A673 (cell line): Measurements from ENCODE around the gene SRBD1. TPM values are rescaled to one million over a fixed set of nuclear protein-coding genes. Genes with fewer than 3 reads are reported as not detected.

Source experiments
- BruUV-seq: library from RNA; stranded (reverse); fragments of 400-500 nt; replicated peaks from 2 replicates; lab custom pipeline; 2021; lab: Mats Ljungman, UMichigan
- CTCF ChIA-PET: fragments of 300-600 bp; sonication (Branson Sonifier 250); formaldehyde crosslinking; loops from one replicate; lab custom pipeline; 2022; ENCODE audit warnings: antibody characterized with exemption; lab: Charles Lee
- POLR2A ChIA-PET: fragments of 300-600 bp; sonication (Branson Sonifier 250); formaldehyde crosslinking; loops from one replicate; lab custom pipeline; 2022; ENCODE audit warnings: antibody characterized with exemption; ENCODE audit not compliant: low non-redundant PET; lab: Charles Lee
- DNase-seq: peaks from one replicate; pipeline ENCODE4 v3.0.0-alpha.2; 2015; ENCODE audit warnings: low spot score
- H3K27ac ChIP-seq: fragments of 200-600 bp; sonication (generic); 2 replicates; pipeline ENCODE4 v1.5.1; 2016; ENCODE audit warnings: mixed run types, low read depth, mild to moderate bottlenecking, mixed read lengths, antibody characterized with exemption, low read length; ENCODE audit not compliant: poor library complexity, severe bottlenecking
- H3K27me3 ChIP-seq: fragments of 200-600 bp; sonication (generic); replicated peaks from 2 replicates; pipeline ENCODE4 v1.6.1; 2017; ENCODE audit warnings: mixed run types, low read depth, mild to moderate bottlenecking, mixed read lengths, antibody characterized with exemption, low read length; ENCODE audit not compliant: insufficient read depth, poor library complexity
- H3K36me3 ChIP-seq: fragments of 200-600 bp; sonication (generic); 2 replicates; pipeline ENCODE4 v1.6.1; 2016; ENCODE audit warnings: mixed run types, mild to moderate bottlenecking, mixed read lengths, antibody characterized with exemption, low read length; ENCODE audit not compliant: insufficient read depth, poor library complexity, severe bottlenecking
- H3K4me1 ChIP-seq: fragments of 200-600 bp; sonication (generic); 2 replicates; pipeline ENCODE4 v1.6.1; 2017; ENCODE audit warnings: mixed run types, mild to moderate bottlenecking, mixed read lengths, antibody characterized with exemption, low read length; ENCODE audit not compliant: insufficient read depth, poor library complexity, severe bottlenecking
- H3K4me3 ChIP-seq: fragments of 200-600 bp; sonication (generic); 2 replicates; pipeline ENCODE4 v1.5.1; 2016; ENCODE audit warnings: low read depth, mixed run types, mild to moderate bottlenecking, mixed read lengths, low read length; ENCODE audit not compliant: poor library complexity, severe bottlenecking
- H3K9me3 ChIP-seq: fragments of 200-600 bp; sonication (generic); 2 replicates; pipeline ENCODE4 v1.6.1; 2016; ENCODE audit warnings: mixed run types, low read depth, mild to moderate bottlenecking, mixed read lengths, antibody characterized with exemption, low read length; ENCODE audit not compliant: poor library complexity, severe bottlenecking
- CTCF ChIP-seq: fragments of 300-800, 200-600 bp; sonication (generic); conservative IDR thresholded peaks from 2 replicates; pipeline ENCODE4 v1.5.1; 2017; ENCODE audit warnings: low read depth, mild to moderate bottlenecking, antibody characterized with exemption, low read length, moderate library complexity, mixed read lengths
- EZH2 ChIP-seq: fragments of 200-600 bp; sonication (generic); IDR thresholded peaks from 2 replicates; pipeline ENCODE4 v1.6.1; 2017; ENCODE audit warnings: borderline replicate concordance, low read depth, mild to moderate bottlenecking, mixed read lengths, antibody characterized with exemption, low read length; ENCODE audit not compliant: poor library complexity, severe bottlenecking
- intact Hi-C: fragments of 100-400 bp; cut with micrococcal nuclease; formaldehyde crosslinking; loops from one replicate; pipeline ENCODE4 v1.10.0; 2022; ENCODE audit not compliant: unreplicated experiment
- total RNA-seq: library from RNA; stranded (reverse); gene quantifications from 2 replicates; pipeline ENCODE4 v1.2.3, GENCODE V29; 2021

Gene SRBD1
- total RNA-seq, 1 experiment from 2014 or later, result 21.9 TPM

GRCh38 chr2:45409677-45410076 lies 201.4 kb downstream of the SRBD1 start:
- no peak for DNase-seq
- BruUV-seq, result no TSS peak
- ChIA-PET POLR2A (no interaction called here), CTCF (no interaction called here)
- peaks cover 11% of the 10 kb centered on the region for H3K4me1 ChIP-seq
- TF ChIP-seq EZH2 (no peak), CTCF (no peak)
- no peak overlapping the region for H3K27ac ChIP-seq
- no peak overlapping the region for H3K4me3 ChIP-seq
- intact Hi-C loops, result no loop called here
- no peaks in the 10 kb centered on the region for H3K27me3 ChIP-seq
- H3K36me3 ChIP-seq, result peaks cover 4% of the 10 kb centered on the region
- no peaks in the 10 kb centered on the region for H3K9me3 ChIP-seq

GRCh38 chr2:45406621-45407020 lies 204.4 kb downstream of the SRBD1 start:
- no peaks in the 10 kb centered on the region for H3K36me3 ChIP-seq
- H3K4me1 ChIP-seq, result peaks cover 11% of the 10 kb centered on the region
- ChIA-PET POLR2A (no interaction called here), CTCF (no interaction called here)
- H3K9me3 ChIP-seq, result no peaks in the 10 kb centered on the region
- no peak overlapping the region for H3K4me3 ChIP-seq
- intact Hi-C loops, result no loop called here
- H3K27ac ChIP-seq, result no peak overlapping the region
- H3K27me3 ChIP-seq, result no peaks in the 10 kb centered on the region
- DNase-seq, result peak; percentile 16
- TF ChIP-seq CTCF (no peak), EZH2 (no peak)
- no TSS peak for BruUV-seq

- ChIA-PET CTCF (no interaction called here), POLR2A (no interaction called here)
- intact Hi-C loops, result no loop called here
- TF ChIP-seq CTCF (no peak), EZH2 (no peak)
- no TSS peak for BruUV-seq
- H3K36me3 ChIP-seq, result no peaks in the 10 kb centered on the region
- DNase-seq, result no peak
- H3K4me1 ChIP-seq, result peaks cover 11% of the 10 kb centered on the region
- H3K4me3 ChIP-seq, result no peak overlapping the region
- no peaks in the 10 kb centered on the region for H3K27me3 ChIP-seq
- H3K9me3 ChIP-seq, result no peaks in the 10 kb centered on the region
- H3K27ac ChIP-seq, result no peak overlapping the region
Measured at GRCh38 chr2:45404807-45405297, 206.2 kb downstream of the SRBD1 start.
